T1000 (cell line): ENCODE results near the gene ATP2A2.
"Not testable (repeated sequence)": the region's sequence is repeated elsewhere in the genome, so short reads cannot be mapped to it uniquely, and the experiment has no call there.

Experiments used
- DNase-seq: peaks from one replicate; lab custom pipeline; 2025; ENCODE audit warnings: mixed read lengths; lab: John Stamatoyannopoulos, UW

Gene ATP2A2

DNA sequence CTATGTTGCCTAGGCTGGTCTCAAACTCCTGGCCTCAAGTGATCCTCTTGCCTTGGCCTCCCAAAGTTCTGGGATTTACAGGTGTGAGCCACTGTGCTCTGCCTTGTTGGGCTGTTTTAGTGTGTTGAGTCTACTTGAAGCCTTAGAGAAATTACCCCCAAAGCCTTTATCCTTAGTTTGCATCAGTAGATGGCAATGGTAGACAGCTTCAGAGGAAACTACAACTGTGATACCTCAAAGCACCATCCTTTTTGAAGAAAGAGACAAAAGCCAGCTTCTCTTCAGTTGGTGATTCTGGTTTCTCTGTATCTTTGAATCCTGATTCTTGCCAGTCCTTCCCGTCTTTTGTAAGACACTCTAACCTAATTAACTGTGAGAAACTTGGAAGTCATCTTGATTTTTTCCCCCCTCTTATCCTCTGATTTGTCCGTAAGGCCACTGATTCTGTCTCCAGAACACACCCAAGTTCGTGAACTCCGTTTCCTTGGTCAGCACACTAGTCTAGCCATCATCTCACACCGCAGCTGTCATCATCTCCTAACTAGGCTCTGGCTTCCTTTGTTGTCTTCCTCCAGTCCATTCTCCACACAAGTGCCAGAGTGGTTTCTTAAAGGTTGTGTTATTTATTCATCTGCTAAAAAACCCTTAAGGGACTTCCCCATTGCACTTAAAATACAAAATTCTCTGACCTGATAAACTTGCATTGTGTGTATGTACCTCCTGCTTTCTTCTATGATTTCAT, 20.2 kb downstream of the ATP2A2 start:
- no peak for DNase-seq

DNA sequence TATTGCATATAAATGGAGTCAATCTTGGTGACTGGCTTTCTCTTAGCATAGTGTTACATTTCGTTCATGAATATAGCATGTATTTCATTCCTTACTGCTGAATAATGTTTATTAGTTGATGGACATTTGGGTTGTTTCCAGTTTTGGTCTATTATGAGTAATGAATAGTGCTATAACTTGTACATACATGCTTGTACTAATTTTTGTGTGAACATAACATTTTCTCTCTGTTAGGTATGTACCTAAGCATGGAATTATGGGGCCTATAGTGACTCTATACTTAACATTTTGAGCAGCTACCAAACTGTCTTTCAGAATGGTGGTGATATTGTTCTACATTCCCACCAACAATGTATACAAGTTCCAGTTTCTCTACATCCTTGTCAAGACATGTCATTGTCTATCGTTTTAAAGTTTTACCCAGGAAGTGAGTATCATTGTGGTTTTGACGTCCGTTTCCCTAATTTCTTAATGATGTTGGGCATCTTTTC, 23.1 kb downstream of the ATP2A2 start:
- no peak for DNase-seq

DNA sequence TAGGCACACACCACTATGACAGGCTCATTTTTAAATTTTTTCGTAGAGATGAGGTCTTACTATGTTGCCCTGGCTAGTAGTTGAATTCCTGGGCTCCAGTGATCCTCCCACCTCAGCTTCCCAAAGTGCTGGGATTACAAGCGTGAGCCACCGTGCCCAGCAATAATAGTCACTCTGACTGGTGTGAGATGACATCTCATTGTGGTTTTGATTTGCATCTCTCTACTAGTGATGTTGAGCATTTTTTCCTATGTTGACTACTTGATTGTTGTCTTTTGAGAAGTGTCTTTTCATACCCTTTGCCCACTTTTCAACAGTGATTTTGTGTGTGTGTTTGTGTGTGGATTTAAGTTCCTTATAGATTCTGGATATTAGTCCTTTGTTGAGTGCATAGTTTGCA, 26.3 kb downstream of the ATP2A2 start:
- no peak for DNase-seq

DNA sequence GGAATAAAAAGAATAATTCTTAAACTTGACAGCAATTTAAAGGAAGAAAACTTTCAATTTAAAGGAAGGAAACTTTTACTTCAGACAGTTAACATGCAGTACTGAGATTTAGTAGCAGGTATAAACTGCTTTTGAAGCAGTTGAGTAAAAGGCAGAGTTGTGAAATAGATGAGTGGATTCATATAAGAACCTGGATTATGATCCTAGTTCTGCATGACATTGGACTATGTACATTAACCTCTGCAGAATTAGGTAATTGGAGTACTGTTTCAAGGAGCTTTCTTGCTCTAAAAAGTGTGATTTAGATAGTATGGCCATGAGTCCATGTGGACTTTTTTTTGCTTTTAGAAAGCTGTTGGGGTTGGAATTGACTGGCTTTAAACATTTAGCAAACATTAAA, 29.7 kb downstream of the ATP2A2 start:
- no peak for DNase-seq

DNA sequence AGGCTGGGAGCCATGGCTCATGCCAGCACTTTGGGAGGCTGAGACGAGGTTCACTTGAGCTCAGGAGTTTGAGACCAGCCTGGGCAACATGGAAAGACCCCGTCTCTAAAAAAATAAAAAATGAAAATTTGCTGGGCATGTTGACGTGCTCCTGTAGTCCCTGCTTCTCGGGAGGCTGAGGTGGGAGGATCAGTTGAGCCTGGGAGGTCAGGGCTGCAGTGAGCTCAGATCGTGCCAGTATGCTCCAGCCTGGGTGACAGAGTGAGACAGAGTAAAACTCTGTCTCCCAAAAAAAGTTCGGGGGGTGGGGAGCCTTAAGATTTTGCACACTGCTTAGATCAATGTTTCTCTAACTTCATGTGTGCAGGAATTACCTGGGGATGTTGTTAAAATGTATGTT, 30.9 kb downstream of the ATP2A2 start:
- no peak for DNase-seq

DNA sequence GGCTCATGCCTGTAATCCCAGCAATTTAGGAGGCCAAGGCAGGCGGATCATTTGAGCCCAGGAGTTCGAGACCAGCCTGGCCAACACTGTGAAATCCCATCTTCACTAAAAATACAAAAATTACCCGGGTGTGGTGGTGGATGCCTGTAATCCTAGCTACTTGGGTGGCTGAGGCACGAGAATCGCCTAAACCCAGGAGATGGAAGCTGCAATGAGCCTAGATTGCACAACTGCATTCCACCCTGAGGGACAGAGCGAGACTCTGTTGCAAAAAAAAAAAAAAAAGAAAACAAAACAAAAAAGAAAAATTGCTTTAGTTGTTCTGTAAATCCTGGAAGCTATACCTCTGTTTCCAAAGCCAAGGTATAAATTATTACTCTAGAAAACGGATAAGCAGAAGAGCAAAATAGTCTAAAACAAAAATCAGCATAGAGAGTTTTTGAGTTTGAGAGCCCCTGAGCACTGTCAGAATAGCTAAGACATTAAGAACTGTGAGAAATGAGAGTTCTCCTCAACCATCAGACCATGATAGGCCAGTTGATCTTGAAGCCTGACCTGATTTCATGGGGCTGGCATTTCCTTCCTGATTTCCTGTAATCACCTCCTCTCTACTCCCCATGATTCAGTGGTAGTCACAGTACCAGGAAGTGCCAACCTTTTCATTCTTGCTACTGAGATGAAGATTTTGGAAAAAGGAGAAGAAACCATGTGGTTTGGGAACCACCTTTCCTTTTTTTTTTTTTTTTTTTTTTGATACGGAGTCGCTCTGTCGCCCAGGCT, 31.7 kb downstream of the ATP2A2 start:
- no peak for DNase-seq

DNA sequence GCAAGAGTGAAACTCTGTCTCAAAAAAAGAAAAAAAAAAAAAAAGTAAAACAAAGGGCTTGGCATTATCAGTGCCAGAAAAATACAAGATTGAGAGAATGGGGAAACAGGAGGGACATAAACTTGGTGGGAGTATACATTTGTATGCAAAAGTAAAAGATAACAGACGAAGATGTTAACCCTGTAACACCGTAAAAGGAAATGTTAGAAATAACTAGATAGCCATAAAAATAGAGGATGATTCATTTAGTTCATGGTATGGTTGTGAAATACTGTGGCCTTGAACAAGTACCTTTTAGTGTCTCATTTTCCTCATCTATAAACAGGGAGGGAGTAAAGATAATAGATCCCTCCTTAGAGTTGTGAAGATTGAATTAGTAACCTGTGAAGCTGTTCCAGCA, 33.3 kb downstream of the ATP2A2 start:
- DNase-seq = no peak

DNA sequence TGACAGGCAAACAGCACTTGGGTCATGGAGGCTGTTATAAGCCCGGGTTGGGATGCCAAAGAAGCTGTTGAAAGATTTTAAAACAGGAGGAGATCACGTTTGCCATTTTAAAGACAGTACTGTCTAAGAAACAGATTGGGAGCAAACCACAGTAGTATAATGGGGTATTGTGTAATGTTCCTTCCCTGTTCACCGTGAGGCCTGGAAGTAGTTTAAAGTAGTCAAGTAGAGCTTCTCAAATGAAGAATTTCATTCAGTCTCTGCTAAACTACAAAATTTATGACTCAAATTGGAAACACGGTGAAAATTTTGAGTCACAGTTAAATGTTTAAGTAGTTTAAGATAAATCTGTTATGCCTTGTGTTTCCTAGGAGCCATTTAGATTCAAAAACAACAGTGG, 35.8 kb downstream of the ATP2A2 start:
- DNase-seq = no peak

DNA sequence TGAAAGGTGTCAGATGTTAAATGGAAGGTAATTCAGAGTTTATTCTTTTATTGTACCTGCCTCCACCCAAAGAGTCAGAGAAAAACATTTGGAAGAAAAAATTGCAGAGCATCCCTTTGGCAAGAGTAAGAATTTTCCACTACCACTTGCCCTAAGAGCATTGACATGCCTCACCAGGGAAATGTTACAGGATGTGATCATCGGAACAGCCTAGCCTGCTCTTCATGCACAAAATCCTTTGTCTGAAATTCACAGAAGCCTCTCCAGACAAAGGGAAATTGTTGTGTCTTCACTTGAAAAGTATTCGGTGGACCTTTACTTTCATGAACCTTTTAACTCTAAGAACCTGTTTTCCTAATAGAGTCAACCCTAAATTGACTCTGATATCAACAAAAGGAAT, 36.9 kb downstream of the ATP2A2 start:
- DNase-seq = no peak

DNA sequence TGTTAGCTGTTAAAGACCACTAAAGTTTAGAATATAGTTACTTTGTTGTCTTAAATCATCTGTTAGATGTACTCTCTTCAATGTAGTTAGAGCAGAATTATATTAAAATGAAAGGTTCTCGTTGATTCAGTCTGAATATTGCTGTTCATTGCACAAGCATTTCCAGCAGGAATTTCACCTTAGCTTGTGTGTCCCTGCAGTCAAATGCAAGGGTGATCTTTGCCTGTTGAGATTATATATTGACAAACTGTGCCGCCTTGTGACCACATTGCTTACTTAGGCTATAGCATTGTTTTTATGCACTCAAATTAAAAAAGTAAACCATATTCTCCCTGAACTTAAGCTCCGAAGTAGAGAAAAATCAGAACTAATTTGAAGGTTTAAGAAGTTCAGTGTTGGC, 39.5 kb downstream of the ATP2A2 start:
- DNase-seq = no peak

DNA sequence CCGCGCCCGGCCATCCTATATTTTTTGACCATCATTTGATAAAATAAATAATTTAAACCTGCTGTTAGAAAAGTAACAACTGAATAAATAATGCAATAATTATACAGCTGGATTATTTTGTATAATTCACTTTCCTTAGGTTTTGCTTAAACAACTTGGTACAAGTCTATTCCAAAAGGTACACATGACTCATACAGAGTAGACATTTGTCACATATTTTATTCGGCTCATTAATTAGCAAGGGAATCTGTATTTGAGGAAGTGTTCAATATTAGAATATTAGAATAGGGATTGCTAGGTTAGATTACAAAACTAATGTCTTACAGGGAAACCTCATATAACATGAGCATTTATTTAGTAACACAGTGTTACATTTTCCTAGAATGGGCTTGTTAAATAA, 48.7 kb downstream of the ATP2A2 start:
- no peak for DNase-seq

DNA sequence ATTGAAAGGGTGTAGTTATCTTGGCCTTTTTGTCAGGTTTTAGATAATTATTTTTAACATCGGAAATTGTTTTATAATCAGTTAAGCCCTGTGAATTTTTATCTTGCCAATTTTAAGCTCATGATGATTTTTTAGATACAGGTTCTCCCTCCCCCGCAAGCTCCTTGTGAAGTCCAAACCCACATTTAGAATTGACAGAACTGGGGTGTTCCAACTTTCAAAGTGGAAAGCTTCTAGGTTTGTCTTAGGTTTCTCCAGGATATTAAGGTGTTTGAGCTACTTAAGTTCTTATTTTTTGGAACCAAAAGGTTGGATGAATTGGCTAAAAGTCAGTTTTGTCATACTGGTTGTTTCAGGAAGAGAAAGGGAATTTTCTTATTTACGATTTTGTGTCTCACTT, 49.1 kb downstream of the ATP2A2 start:
- DNase-seq = no peak

DNA sequence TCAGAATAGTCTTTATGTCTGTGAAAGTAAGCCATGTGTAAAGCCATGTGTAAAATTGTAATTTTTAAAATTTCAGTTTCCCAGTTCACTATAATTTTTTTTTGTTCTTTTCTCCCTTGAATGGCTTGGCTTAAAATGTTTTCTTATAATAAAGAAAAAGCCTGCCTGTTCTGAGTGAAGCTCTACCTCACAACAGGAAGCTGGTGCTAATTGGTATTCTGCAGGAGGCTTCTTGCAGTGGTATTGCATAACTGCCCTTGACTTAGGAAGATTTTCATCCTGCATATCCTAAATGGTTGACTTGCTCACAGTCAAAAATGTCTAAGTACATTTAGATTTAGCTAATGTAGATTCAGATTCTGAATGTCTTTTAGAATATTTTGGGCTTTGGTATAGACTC, 49.5 kb downstream of the ATP2A2 start:
- no peak for DNase-seq

DNA sequence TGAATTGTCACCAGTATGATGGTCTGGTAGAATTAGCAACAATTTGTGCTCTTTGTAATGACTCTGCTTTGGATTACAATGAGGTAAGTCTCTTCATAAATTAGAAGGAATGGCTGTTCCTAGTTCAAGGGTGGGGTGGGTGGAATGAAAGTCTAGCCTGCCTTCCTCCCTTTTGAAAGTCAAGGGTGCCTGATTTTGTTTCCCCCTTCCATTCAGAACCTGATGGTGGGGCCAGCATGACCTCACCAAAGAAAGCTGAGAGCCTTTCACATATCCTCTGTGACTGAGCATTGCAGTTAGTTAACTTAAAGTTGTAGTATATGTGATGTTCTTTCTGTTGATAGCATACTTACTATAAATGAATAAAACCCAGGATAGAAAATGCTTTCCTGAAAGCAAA, 52.2 kb downstream of the ATP2A2 start:
- DNase-seq = no peak

DNA sequence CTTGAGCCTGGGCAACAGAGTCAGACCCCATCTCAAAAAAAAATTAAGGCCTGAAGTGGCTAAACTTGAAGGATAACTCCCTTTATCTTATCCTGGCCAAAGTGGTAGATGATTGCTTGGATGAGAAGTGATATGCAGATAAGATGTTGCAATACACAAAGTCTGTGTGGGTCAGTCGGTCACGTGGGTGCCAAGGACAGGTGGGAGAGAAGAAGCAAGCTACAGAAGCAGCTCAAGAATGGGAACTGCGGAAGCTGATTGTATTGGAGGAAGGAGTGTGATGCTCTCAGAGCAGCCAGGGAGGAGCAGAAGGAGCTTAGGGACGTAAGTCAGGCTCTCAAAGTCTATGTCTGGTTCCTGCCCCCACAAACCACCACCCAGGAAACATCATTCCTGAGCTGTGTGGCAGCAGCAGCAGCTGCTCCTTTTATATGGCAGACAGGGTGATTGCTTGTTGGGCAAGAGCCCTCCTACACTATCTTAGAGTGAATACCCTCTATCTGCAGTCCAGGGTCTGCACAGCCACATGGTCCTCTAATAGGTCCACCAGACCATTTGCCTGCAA, 54.5 kb downstream of the ATP2A2 start:
- DNase-seq = no peak

DNA sequence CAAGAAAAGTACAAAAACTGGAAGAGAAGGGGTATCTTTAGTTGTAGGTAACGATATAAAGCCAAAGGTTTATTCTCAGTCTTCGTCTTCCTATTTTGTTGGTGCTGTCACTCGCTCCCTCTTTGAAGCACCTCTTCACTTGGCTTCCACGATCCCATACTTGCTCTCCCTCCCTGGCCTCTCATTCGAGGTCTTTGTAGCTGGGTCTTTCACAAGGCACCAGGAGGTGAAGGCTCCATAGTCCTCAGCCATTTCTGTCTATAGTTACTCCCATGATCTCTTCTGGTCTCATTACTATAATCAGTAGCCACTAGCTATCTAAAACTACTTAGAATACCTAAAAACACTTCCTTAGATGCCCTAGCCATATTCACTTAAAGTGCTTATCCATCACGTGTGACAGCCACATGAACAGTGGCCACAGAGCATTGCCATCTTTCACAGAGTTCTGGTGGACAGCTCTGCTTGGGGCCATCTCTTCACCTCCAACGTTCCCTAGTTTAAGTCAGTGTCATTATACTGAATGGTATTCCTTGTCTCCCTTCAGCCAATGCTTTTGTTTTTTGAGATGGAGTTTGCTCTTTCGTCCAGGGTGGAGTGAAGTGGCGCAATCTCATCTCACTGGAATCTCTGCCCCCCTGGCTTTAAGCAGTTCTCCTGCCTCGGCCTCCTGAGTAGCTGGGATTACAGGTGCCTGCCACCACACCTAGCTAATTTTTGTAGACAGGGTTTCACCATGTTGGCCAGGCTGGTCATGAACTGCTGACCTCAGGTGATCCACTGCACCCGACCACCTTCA, 57.1 kb downstream of the ATP2A2 start:
- DNase-seq = no peak

DNA sequence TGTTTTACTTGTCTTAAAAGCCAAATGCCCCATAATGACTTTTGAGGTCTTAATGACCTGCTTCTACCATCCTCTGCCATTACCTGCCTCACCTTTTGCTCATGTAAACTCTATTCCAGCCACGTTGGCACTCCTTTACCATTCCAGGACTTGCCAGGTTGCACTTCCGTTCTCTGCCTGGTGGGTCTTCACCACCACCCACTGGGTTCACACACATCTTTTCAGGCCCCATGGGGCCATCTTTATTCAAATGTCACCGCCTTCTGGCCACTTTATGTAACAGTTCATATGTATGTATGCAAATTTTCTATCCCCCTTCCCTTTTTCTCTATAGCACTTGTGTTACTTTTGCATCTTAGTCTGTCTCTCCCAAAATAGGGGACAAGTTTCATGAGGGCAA, 57.7 kb downstream of the ATP2A2 start:
- no peak for DNase-seq

DNA sequence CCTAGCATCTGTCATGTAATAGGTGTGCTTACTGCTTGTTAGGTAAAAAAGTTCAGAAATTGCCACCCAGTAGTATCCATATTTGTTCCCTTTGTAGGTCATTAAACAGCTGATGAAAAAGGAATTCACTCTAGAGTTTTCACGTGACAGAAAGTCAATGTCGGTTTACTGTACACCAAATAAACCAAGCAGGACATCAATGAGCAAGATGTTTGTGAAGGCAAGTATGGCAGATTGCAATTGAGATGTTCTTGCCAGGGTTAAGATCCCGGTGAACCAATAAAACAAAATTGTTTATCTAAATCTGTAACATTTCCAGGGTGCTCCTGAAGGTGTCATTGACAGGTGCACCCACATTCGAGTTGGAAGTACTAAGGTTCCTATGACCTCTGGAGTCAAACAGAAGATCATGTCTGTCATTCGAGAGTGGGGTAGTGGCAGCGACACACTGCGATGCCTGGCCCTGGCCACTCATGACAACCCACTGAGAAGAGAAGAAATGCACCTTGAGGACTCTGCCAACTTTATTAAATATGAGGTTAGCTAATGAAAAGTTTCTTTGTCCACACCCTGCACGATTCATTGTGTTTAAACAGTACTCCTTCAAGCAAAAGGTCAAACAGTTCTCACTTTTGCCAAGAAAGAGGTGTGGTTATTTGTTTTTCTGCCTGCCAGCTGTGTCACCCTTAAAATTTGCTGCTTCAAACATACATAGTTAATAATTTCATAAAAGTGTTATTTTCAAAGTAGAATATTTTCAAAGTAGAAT, 58.3 kb downstream of the ATP2A2 start:
- no peak for DNase-seq

DNA sequence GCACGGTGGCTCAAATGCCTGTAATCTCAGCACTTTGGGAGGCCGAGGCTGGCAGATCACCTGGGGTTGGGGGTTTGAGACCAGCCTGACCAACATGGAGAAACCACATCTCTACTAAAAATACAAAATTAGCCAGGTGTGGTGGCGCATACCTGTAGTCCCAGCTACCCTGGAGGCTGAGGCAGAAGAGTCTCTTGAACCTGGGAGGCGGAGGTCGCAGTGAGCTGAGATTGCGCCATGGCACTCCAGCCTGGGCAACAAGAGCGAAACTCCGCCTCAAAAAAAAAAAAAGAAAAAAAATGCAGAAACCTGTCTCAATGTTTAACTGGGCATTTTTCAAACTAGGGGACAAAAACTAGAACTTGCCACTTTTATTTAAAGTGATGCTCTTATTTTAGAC, 59.2 kb downstream of the ATP2A2 start:
- not testable (repeated sequence) for DNase-seq

DNA sequence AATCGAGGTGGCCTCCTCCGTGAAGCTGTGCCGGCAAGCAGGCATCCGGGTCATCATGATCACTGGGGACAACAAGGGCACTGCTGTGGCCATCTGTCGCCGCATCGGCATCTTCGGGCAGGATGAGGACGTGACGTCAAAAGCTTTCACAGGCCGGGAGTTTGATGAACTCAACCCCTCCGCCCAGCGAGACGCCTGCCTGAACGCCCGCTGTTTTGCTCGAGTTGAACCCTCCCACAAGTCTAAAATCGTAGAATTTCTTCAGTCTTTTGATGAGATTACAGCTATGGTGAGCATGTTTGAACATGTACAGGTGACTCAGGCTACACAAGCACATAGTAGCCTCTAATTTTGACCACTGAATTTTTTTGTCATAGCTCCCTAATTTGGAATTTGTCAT, 59.7 kb downstream of the ATP2A2 start:
- no peak for DNase-seq

DNA sequence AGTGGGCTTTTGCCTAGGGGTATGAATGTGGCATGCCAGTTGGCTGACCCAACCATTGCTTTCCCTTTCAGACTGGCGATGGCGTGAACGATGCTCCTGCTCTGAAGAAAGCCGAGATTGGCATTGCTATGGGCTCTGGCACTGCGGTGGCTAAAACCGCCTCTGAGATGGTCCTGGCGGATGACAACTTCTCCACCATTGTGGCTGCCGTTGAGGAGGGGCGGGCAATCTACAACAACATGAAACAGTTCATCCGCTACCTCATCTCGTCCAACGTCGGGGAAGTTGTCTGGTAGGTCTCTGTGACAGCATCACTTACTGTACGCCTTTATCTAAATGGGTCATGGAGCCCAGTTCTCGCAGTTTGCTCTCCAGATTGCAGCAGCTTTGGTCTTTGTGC, 61.1 kb downstream of the ATP2A2 start:
- no peak for DNase-seq

DNA sequence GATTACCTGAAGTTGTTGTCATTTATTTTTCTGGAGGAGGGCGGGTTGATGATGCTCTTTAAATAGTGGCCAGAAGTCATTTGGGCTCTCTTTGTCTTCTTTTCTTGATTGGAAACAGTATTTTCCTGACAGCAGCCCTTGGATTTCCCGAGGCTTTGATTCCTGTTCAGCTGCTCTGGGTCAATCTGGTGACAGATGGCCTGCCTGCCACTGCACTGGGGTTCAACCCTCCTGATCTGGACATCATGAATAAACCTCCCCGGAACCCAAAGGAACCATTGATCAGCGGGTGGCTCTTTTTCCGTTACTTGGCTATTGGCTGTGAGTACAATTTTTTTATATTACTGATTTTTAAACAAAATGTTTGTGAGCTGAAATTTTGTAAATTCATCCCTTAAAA, 62.1 kb downstream of the ATP2A2 start:
- DNase-seq = no peak
